ENCODE data around the gene MRPL46.

The MRPL46 gene

GRCh38 chr15:88509321-88509720, 42.1 kb upstream of the MRPL46 start:
- no peak for TF ChIP-seq CTCF (IDR thresholded peaks at IDR 0.05; ENCODE audit: unreplicated experiment in 3 of 3)
- Mint-ChIP-seq H3K4me1 (peaks cover 9% of the 10 kb centered on the region), H3K9me3 (no peaks in the 10 kb centered on the region), H3K4me3 (no peak overlapping the region), H3K27ac (no peak overlapping the region), H3K36me3 (ENCODE audit: low read depth) (peaks cover 64% of the 10 kb centered on the region), H3K27me3 (ENCODE audit: low read depth) (no peaks in the 10 kb centered on the region)

- Mint-ChIP-seq H3K27me3 (ENCODE audit: low read depth) (no peaks in the 10 kb centered on the region), H3K4me3 (no peak overlapping the region), H3K27ac (no peak overlapping the region), H3K36me3 (ENCODE audit: low read depth) (peaks cover 62% of the 10 kb centered on the region), H3K4me1 (peaks cover 4% of the 10 kb centered on the region), H3K9me3 (no peaks in the 10 kb centered on the region)
- TF ChIP-seq CTCF (IDR thresholded peaks at IDR 0.05; ENCODE audit: unreplicated experiment in 3 of 3) = no peak
Measured at GRCh38 chr15:88506628-88507027, 39.4 kb upstream of the MRPL46 start.

- H3K4me1 Mint-ChIP-seq = no peaks in the 10 kb centered on the region
- no peaks in the 10 kb centered on the region for H3K27me3 Mint-ChIP-seq (ENCODE audit: low read depth)
- peaks cover 55% of the 10 kb centered on the region for H3K36me3 Mint-ChIP-seq (ENCODE audit: low read depth)
- no peaks in the 10 kb centered on the region for H3K9me3 Mint-ChIP-seq
- no peak for TF ChIP-seq CTCF (IDR thresholded peaks at IDR 0.05; ENCODE audit: unreplicated experiment in 3 of 3)
- H3K4me3 Mint-ChIP-seq = no peak overlapping the region
- no peak overlapping the region for H3K27ac Mint-ChIP-seq
Measured at GRCh38 chr15:88505721-88506120, 38.5 kb upstream of the MRPL46 start.

- H3K4me1 Mint-ChIP-seq = peaks cover 2% of the 10 kb centered on the region
- no peak for TF ChIP-seq CTCF (IDR thresholded peaks at IDR 0.05; ENCODE audit: unreplicated experiment in 3 of 3)
- no peak overlapping the region for H3K4me3 Mint-ChIP-seq
- H3K9me3 Mint-ChIP-seq = no peaks in the 10 kb centered on the region
- no peaks in the 10 kb centered on the region for H3K27me3 Mint-ChIP-seq (ENCODE audit: low read depth)
- no peak overlapping the region for H3K27ac Mint-ChIP-seq
- peaks cover 46% of the 10 kb centered on the region for H3K36me3 Mint-ChIP-seq (ENCODE audit: low read depth)
Measured at GRCh38 chr15:88504445-88504844, 37.3 kb upstream of the MRPL46 start.

GRCh38 chr15:88498996-88499395, 31.8 kb upstream of the MRPL46 start:
- Mint-ChIP-seq H3K27me3 (ENCODE audit: low read depth) (no peaks in the 10 kb centered on the region), H3K4me3 (peak overlapping the region in 1 of 3 experiments; percentile 15), H3K27ac (peak overlapping the region; percentile 59 to 98 (median 93)), H3K4me1 (peaks cover 27% of the 10 kb centered on the region), H3K36me3 (ENCODE audit: low read depth) (peaks cover 19% of the 10 kb centered on the region), H3K9me3 (no peaks in the 10 kb centered on the region)
- TF ChIP-seq CTCF (IDR thresholded peaks at IDR 0.05; ENCODE audit: unreplicated experiment in 3 of 3) = no peak

- H3K36me3 Mint-ChIP-seq (ENCODE audit: low read depth) = peaks cover 13% of the 10 kb centered on the region
- no peaks in the 10 kb centered on the region for H3K9me3 Mint-ChIP-seq
- TF ChIP-seq CTCF (IDR thresholded peaks at IDR 0.05; ENCODE audit: unreplicated experiment in 3 of 3) = no peak
- no peaks in the 10 kb centered on the region for H3K27me3 Mint-ChIP-seq (ENCODE audit: low read depth)
- H3K27ac Mint-ChIP-seq = peak overlapping the region; percentile 20 to 98 (median 78)
- peaks cover 27% of the 10 kb centered on the region for H3K4me1 Mint-ChIP-seq
- no peak overlapping the region for H3K4me3 Mint-ChIP-seq
Measured at GRCh38 chr15:88497109-88497765, 30.0 kb upstream of the MRPL46 start.

Measured in nephron (organoid).